SK-N-SH treated with all-trans-retinoic acid at 6 μM for 48 hours (cell line): ENCODE data around the gene MTAP.

Experiments
- ATAC-seq: fragments of 200-7000 bp; cut with Tn5 transposase; 3 replicates; pipeline ENCODE4 v1.9.1; 2020; ENCODE audit warnings: mild to moderate bottlenecking, moderate library complexity
- BACH2 ChIP-seq: fragments of 250-450 bp; sonication (Bioruptor Pico); IDR thresholded peaks from 2 replicates; pipeline ENCODE4 v1.9.0; 2021; ENCODE audit warnings: mild to moderate bottlenecking, borderline replicate concordance
- CREB5 ChIP-seq: fragments of 250-450 bp; sonication (Bioruptor Pico); IDR thresholded peaks from 2 replicates; pipeline ENCODE4 v1.5.1; 2020; ENCODE audit warnings: low read depth, mild to moderate bottlenecking, moderate library complexity
- CSDC2 ChIP-seq: fragments of 250-450 bp; sonication (Bioruptor Pico); IDR thresholded peaks from 2 replicates; pipeline ENCODE4 v1.5.0; 2020; ENCODE audit warnings: mild to moderate bottlenecking, moderate library complexity
- CSRNP3 ChIP-seq: fragments of 250-450 bp; sonication (Bioruptor Pico); IDR thresholded peaks from 2 replicates; pipeline ENCODE4 v1.5.1; 2021; ENCODE audit warnings: mild to moderate bottlenecking, moderate library complexity
- ESRRG ChIP-seq: fragments of 250-450 bp; sonication (Bioruptor Pico); IDR thresholded peaks from 2 replicates; pipeline ENCODE4 v1.6.1; 2021; ENCODE audit warnings: mild to moderate bottlenecking
- GLIS3 ChIP-seq: fragments of 250-450 bp; sonication (Bioruptor Pico); IDR thresholded peaks from 2 replicates; pipeline ENCODE4 v1.5.0; 2020; ENCODE audit warnings: mild to moderate bottlenecking, moderate library complexity
- ISL1 ChIP-seq: fragments of 250-450 bp; sonication (Bioruptor Pico); IDR thresholded peaks from 2 replicates; pipeline ENCODE4 v2.1.2; 2022; ENCODE audit warnings: mild to moderate bottlenecking, moderate library complexity
- OSR1 ChIP-seq: fragments of 250-450 bp; sonication (Bioruptor Pico); IDR thresholded peaks from 2 replicates; pipeline ENCODE4 v1.8.0; 2022; ENCODE audit warnings: moderate library complexity, mild to moderate bottlenecking, inconsistent platforms
- PATZ1 ChIP-seq: fragments of 250-450 bp; sonication (Bioruptor Pico); IDR thresholded peaks from 2 replicates; pipeline ENCODE4 v1.8.0; 2020; ENCODE audit warnings: mild to moderate bottlenecking, moderate library complexity, borderline replicate concordance
- POU6F1 ChIP-seq: fragments of 250-450 bp; sonication (Bioruptor Pico); IDR thresholded peaks from 2 replicates; pipeline ENCODE4 v1.8.0; 2021; ENCODE audit warnings: low read depth, mild to moderate bottlenecking, moderate library complexity, borderline replicate concordance
- PPARA ChIP-seq: fragments of 250-450 bp; sonication (Bioruptor Pico); IDR thresholded peaks from 2 replicates; pipeline ENCODE4 v1.5.0; 2020; ENCODE audit warnings: mild to moderate bottlenecking, borderline replicate concordance
- RARB ChIP-seq: fragments of 250-450 bp; sonication (Bioruptor Pico); IDR thresholded peaks from 2 replicates; pipeline ENCODE4 v1.8.0; 2021; ENCODE audit warnings: mild to moderate bottlenecking, moderate library complexity
- SNAI2 ChIP-seq: fragments of 250-450 bp; sonication (Bioruptor Pico); IDR thresholded peaks from 2 replicates; pipeline ENCODE4 v1.5.0; 2020; ENCODE audit warnings: mild to moderate bottlenecking, moderate library complexity
- TCF4 ChIP-seq: fragments of 250-450 bp; sonication (Bioruptor Pico); IDR thresholded peaks from 2 replicates; pipeline ENCODE4 v1.8.0; 2021; ENCODE audit warnings: mild to moderate bottlenecking, moderate library complexity, borderline replicate concordance
- TOX ChIP-seq: fragments of 250-450 bp; sonication (Bioruptor Pico); IDR thresholded peaks from 2 replicates; pipeline ENCODE4 v1.8.0; 2021; ENCODE audit warnings: mild to moderate bottlenecking, moderate library complexity, borderline replicate concordance
- TSHZ2 ChIP-seq: fragments of 250-450 bp; sonication (Bioruptor Pico); IDR thresholded peaks from 2 replicates; pipeline ENCODE4 v1.5.0; 2020; ENCODE audit warnings: mild to moderate bottlenecking, moderate library complexity
- ZC3H10 ChIP-seq: fragments of 250-450 bp; sonication (Bioruptor Pico); IDR thresholded peaks from 2 replicates; pipeline ENCODE4 v1.5.1; 2021; ENCODE audit warnings: mild to moderate bottlenecking, moderate library complexity
- ZFP30 ChIP-seq: fragments of 450-650 bp; formaldehyde crosslinking; IDR thresholded peaks from 2 replicates; pipeline ENCODE4 v1.5.0; 2022; ENCODE audit warnings: mild to moderate bottlenecking, moderate library complexity
- ZNF565 ChIP-seq: fragments of 450-650 bp; formaldehyde crosslinking; conservative IDR thresholded peaks from 2 replicates; pipeline ENCODE4 v1.5.0; 2020; ENCODE audit warnings: low read depth, mild to moderate bottlenecking, moderate library complexity
- ZNF8 ChIP-seq: fragments of 450-650 bp; formaldehyde crosslinking; IDR thresholded peaks from 2 replicates; pipeline ENCODE4 v1.5.0; 2020; ENCODE audit warnings: mild to moderate bottlenecking, moderate library complexity

Gene MTAP

GRCh38 chr9:21906213-21906612, 103.8 kb downstream of the MTAP start:
- no peak for ATAC-seq
- TF ChIP-seq ZNF8 (CRISPR knock-in tag), result no peak
- TF ChIP-seq GLIS3 (CRISPR knock-in tag), result no peak
- TF ChIP-seq ZFP30 (CRISPR knock-in tag), result peak; percentile 95
- TF ChIP-seq CSRNP3, result no peak
- no peak for TF ChIP-seq TCF4
- TF ChIP-seq TSHZ2 (CRISPR knock-in tag), result no peak
- no peak for TF ChIP-seq ESRRG (CRISPR knock-in tag)

GRCh38 chr9:21906881-21907280, 104.4 kb downstream of the MTAP start:
- ATAC-seq, result no peak
- no peak for TF ChIP-seq ZNF565 (CRISPR knock-in tag)
- TF ChIP-seq TSHZ2 (CRISPR knock-in tag), result no peak
- no peak for TF ChIP-seq PATZ1 (CRISPR knock-in tag)
- TF ChIP-seq RARB, result no peak
- no peak for TF ChIP-seq GLIS3 (CRISPR knock-in tag)
- TF ChIP-seq ISL1, result no peak
- no peak for TF ChIP-seq POU6F1
- TF ChIP-seq ESRRG (CRISPR knock-in tag), result no peak
- no peak for TF ChIP-seq ZFP30 (CRISPR knock-in tag)
- TF ChIP-seq OSR1 (CRISPR knock-in tag), result no peak
- TF ChIP-seq TCF4, result no peak
- no peak for TF ChIP-seq TOX
- TF ChIP-seq ZNF8 (CRISPR knock-in tag), result no peak
- no peak for TF ChIP-seq ZC3H10 (CRISPR knock-in tag)
- no peak for TF ChIP-seq CSDC2
- no peak for TF ChIP-seq CREB5
- no peak for TF ChIP-seq BACH2
- no peak for TF ChIP-seq CSRNP3
- TF ChIP-seq PPARA, result no peak
- no peak for TF ChIP-seq SNAI2 (CRISPR knock-in tag)
